HUES64 (cell line): ENCODE results near the gene FOXRED2. TPM values are rescaled to one million over a fixed set of nuclear protein-coding genes. Genes with fewer than 3 reads are reported as not detected.

Experiments used
- H3K27ac ChIP-seq: 2 replicates; pipeline ENCODE4 v1.7.0; 2013; ENCODE audit warnings: low read depth, low read length, inconsistent platforms
- H3K27me3 ChIP-seq: 2 replicates; pipeline ENCODE4 v1.6.1; 2013; ENCODE audit warnings: mild to moderate bottlenecking, low read length; ENCODE audit not compliant: insufficient read depth
- H3K36me3 ChIP-seq: 2 replicates; pipeline ENCODE4 v1.6.1; 2013; ENCODE audit warnings: mild to moderate bottlenecking, low read length; ENCODE audit not compliant: insufficient read depth
- H3K4me1 ChIP-seq: 2 replicates; pipeline ENCODE4 v1.6.1; 2013; ENCODE audit warnings: mild to moderate bottlenecking, low read length, moderate library complexity; ENCODE audit not compliant: insufficient read depth
- H3K4me3 ChIP-seq: 2 replicates; pipeline ENCODE4 v1.5.1; 2013; ENCODE audit warnings: mild to moderate bottlenecking, low read length, moderate library complexity
- H3K9ac ChIP-seq: 2 replicates; pipeline ENCODE4 v1.6.1; 2013; ENCODE audit warnings: mild to moderate bottlenecking, low read depth, low read length
- H3K9me3 ChIP-seq: 2 replicates; pipeline ENCODE4 v1.6.1; 2013; ENCODE audit warnings: low read depth, low read length; ENCODE audit not compliant: insufficient read depth
- WGBS: fragments of 150-250, 120-280 bp; methylation state at CpG from one replicate; pipeline ENCODE4 v1.1.7; 2013; ENCODE audit warnings: missing lambda C conversion rate; 5-methylcytosine and 5-hydroxymethylcytosine counted together
- polyA plus RNA-seq, 2 experiments: library from polyadenylated mRNA; stranded (reverse); fragments of 50-300 nt; gene quantifications; one replicate each; pipeline ENCODE4 v1.2.3, GENCODE V29; 2013

FOXRED2 gene
- 19.4 TPM for polyA plus RNA-seq (2013, experiment 1 of 2)
- polyA plus RNA-seq (2013, experiment 2 of 2) = 22.1 TPM

DNA sequence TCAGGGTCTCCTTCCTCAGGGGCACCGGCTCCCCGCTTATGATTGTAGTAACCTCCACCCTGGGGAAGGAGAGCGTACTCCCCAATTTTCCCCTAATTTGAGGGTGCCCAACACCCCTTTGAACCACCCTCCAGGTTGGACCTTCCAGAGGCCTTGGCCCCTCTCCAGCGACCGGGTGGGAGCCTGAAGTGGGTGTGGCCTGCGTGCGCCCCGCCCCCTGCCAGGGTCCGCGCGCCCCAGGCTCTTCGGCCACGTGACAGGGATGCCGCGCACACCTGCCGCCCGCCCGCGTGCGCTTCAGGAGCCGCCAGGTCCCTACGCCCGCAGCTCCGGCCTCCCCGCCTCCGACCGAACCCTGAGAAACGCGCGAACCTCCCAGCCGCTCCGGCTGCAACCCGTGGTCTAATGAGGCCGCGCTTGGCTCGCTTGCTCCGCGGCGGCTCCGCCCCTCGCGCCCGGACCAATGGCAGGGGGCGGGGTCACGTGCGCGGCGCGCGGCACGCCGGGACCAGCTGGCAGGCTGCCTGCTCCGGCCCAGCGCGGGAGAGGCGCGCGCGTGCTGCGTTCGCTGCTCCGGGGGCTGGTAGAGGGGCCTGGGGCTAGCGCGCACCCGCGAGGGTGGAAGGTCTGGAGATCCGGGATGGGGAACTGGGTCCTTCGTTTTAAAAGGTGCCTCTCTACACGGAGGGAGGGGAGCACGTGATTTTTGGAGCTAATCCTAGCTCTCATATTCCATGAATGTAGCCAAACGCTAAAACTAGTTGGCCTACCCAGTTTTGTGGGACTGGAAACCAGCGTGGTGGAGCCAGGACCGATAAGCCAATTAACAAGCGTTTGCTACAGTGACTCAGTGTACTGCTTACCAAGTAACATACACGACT, at the start of gene FOXRED2:
FOXRED2 (minus strand) TSS at position 404 of the 881 bp plus-strand sequence. CDS start 618 bp downstream, outside the sequence.
- Histone ChIP-seq H3K4me3 (peak within 1 kb of the TSS; percentile 55), H3K4me1 (no peaks in the 10 kb centered on the region), H3K9ac (peak within 1 kb of the TSS; percentile 72), H3K27ac (peak within 1 kb of the TSS; percentile 75; the same call in 1 of the 2 replicates), H3K9me3 (no peaks in the 10 kb centered on the region), H3K36me3 (peaks cover 30% of the 10 kb centered on the region), H3K27me3 (peaks cover 6% of the 10 kb centered on the region)
- 9% methylated on average over 75 of the region's 75 CpGs for WGBS

DNA sequence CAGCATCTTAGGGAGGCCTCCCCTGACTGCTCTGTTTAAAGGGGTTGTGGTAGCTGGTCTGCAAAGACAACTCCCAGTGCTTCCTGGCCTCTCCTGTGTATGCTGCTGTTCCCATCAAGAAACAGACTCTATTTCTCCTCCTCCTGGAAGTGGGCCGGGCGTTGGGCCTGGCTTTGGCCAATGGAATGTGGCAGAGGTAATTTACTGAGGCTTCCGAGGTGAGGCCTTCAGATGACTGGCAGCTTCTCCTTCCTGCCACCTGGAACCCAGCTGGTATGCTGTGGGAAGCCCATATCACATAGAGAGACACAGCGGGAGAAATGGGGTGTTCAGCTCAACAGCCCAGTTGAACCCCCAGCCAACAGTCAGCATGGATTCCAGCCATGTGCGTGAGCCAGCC, 47.3 kb upstream of the FOXRED2 start:
- Histone ChIP-seq H3K36me3 (no peaks in the 10 kb centered on the region), H3K4me1 (0 out of 2 replicates have a peak, but pooled peaks cover 3% of the 10 kb centered on the region), H3K9me3 (no peaks in the 10 kb centered on the region), H3K4me3 (no peak overlapping the region), H3K27me3 (no peaks in the 10 kb centered on the region), H3K27ac (no peak overlapping the region), H3K9ac (no peak overlapping the region)
- WGBS = 76% methylated on average over 5 of the region's 5 CpGs

DNA sequence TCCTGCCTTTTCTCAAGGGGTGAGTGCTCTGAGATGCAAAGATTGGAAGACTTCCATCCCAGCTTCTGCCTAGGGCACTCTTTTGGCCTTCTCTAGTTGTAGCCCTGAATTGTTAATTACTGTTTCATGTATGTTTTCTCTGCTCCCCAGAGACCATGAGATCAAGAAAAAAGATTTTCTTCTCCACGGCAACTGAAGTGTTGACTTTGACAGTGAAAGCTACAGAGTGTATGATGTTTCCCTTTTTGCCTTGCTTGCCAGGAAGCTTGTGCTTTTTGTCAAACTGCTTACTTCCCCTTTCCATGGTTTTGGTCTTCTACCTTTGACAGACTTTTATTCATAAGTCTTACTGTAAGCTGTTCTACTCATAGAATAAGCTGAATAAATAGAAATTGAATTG, 45.4 kb upstream of the FOXRED2 start:
- Histone ChIP-seq H3K4me1 (0 out of 2 replicates have a peak, but pooled peaks cover 5% of the 10 kb centered on the region), H3K4me3 (no peak overlapping the region), H3K27ac (no peak overlapping the region), H3K9me3 (no peaks in the 10 kb centered on the region), H3K9ac (no peak overlapping the region), H3K27me3 (no peaks in the 10 kb centered on the region), H3K36me3 (no peaks in the 10 kb centered on the region)
- 100% methylated on average over 1 of the region's 1 CpG for WGBS

DNA sequence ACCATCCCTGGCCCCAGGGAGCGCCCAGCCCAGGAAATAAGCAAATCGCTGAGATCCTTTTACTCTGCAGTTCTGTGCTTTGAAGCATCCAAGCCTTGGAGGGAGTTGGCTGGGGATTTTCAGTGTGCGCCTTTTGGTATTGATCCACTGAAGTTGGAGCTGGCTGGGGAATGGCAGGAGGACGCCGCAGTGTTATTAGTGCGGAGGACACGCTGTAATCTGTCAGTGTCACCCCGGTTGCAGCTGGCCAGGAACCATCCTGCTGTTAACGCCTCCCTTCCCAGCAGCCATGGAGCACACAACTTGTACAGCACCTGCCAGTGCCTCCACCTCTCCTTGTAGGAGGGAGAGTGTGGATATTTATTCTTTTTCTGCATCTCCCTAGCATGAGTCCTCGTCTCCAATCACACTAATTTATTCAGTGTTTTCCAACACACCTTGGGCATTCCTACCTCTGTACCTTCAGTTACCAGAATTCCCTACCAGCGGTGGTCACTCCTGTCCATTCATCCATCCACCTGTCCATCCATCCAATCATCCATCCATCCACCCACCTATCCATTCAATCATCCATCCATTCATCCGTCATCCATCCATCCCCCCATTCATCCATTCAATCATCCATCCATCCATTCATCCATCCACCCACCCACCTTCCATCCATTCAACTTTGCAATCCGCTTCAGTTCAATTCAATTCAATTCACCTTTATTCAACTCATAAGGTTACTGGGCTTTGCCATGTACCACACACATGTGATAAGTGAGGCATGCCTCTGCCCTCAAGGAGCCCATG, 44.1 kb upstream of the FOXRED2 start:
- no peak overlapping the region for H3K27ac ChIP-seq
- 86% methylated on average over 13 of the region's 13 CpGs for WGBS
- H3K9ac ChIP-seq = no peak overlapping the region; the same call in 1 of the 2 replicates
- H3K27me3 ChIP-seq = no peaks in the 10 kb centered on the region
- no peaks in the 10 kb centered on the region for H3K36me3 ChIP-seq
- no peak overlapping the region for H3K4me3 ChIP-seq
- no peaks in the 10 kb centered on the region for H3K9me3 ChIP-seq
- 0 out of 2 replicates have a peak, but pooled peaks cover 5% of the 10 kb centered on the region for H3K4me1 ChIP-seq

DNA sequence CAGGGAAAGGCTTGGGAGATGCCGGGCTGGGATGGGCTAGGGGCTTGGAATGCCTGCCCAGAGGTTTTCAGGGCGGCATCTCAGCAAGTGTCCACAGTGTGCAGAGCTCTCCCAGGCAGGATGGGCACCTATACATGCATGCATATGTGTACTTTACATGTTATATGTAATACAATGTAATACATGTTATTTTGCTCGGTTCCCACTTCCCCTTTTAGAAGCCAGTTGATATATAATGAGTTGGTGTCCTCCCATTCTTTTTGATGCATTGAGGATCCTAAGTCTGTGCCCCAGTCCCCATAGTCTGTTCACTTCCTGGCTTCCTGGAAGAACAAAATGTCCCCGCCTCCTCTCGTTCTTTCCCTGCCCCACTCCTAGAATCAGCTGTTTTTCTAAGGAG, 42.2 kb upstream of the FOXRED2 start:
- no peak overlapping the region for H3K9ac ChIP-seq
- no peak overlapping the region for H3K27ac ChIP-seq
- H3K4me1 ChIP-seq = 0 out of 2 replicates have a peak, but pooled peaks cover 5% of the 10 kb centered on the region
- no peaks in the 10 kb centered on the region for H3K9me3 ChIP-seq
- WGBS = 70% methylated on average over 5 of the region's 5 CpGs
- H3K27me3 ChIP-seq = no peaks in the 10 kb centered on the region
- H3K36me3 ChIP-seq = no peaks in the 10 kb centered on the region
- no peak overlapping the region for H3K4me3 ChIP-seq

DNA sequence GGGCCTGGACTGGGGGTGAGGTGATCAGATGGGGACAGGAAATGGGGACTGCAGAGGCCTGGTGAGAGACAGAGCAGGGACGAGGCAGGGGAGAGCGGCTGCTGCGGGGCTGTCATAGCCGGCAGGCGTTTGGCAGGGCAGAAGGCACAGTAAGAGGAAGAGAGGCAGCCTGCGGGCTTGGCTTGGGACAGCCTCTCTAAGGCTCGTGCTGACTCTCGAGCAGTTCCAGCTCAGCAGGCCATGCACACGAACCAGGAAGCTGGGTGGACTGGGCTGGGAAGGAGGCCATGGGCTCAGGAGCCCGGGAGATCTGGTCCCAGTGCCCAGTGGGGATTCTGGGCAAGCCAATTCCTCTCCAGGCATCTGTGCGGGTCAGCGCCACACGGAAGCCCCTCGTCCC, 41.8 kb upstream of the FOXRED2 start:
- Histone ChIP-seq H3K4me1 (0 out of 2 replicates have a peak, but pooled peaks cover 5% of the 10 kb centered on the region), H3K27ac (no peak overlapping the region), H3K9ac (no peak overlapping the region), H3K4me3 (no peak overlapping the region), H3K36me3 (no peaks in the 10 kb centered on the region), H3K27me3 (no peaks in the 10 kb centered on the region), H3K9me3 (no peaks in the 10 kb centered on the region)
- 56% methylated on average over 14 of the region's 14 CpGs for WGBS

DNA sequence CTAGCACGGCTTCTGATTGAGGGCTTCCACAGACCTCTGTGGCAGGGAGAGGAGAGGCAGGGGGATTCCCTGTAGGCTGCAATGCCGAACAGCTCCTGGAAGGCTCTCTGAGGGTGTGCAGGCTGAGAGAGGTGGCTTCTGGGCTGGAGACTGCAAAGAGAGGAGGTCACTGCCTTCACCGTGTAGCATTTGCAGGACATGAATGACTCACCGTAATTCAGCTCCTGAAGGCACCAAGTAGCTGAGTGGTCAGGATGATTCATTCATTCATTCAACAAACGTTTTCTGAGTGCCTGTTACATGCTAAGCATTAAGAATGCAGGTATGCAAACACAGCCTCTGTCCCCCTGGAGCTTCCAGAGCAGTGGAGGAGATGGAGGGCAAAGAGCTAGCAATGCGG, 40.1 kb upstream of the FOXRED2 start:
- no peaks in the 10 kb centered on the region for H3K9me3 ChIP-seq
- WGBS = 61% methylated on average over 6 of the region's 6 CpGs
- no peak overlapping the region for H3K9ac ChIP-seq
- H3K27me3 ChIP-seq = no peaks in the 10 kb centered on the region
- H3K4me3 ChIP-seq = no peak overlapping the region
- H3K36me3 ChIP-seq = no peaks in the 10 kb centered on the region
- no peak overlapping the region for H3K27ac ChIP-seq
- H3K4me1 ChIP-seq = 0 out of 2 replicates have a peak, but pooled peaks cover 5% of the 10 kb centered on the region

DNA sequence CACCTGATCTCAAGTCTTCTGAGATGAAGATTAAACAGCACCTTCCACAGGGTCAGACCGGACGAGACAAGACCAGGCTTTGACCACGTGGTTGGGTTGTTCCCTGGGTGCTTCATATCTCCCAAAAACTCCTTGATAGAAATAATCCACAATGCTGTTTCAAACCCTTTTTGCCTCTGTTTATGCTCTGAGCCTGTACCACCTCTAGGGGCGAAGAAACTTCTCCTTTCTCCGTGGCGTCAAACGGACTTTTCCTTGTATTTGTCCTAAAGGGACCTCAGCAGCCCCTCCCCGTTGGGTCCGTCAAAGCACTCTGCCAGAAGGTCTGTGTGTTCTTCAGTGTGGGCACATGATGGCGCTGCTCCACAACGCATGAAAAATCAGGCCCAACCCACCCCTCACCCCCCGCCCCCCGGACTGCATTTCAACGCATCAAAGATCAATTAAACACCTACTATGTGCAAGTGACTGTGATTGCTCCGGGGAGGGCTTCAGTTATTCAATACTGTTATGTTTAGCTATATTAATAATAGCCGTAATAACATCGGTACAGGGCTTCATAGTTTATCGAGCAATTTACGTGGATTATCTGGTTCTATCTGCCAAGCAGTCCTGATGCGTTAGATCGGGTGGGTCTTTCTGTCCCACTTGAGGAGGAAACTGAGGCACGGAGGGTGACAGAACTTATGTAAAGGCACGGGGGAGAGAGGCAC, 39.4 kb upstream of the FOXRED2 start:
- no peak overlapping the region for H3K27ac ChIP-seq
- no peak overlapping the region for H3K4me3 ChIP-seq
- WGBS = 40% methylated on average over 20 of the region's 23 CpGs
- no peaks in the 10 kb centered on the region for H3K36me3 ChIP-seq
- no peaks in the 10 kb centered on the region for H3K9me3 ChIP-seq
- H3K27me3 ChIP-seq = no peaks in the 10 kb centered on the region
- 0 out of 2 replicates have a peak, but pooled peaks cover 5% of the 10 kb centered on the region for H3K4me1 ChIP-seq
- H3K9ac ChIP-seq = no peak overlapping the region

DNA sequence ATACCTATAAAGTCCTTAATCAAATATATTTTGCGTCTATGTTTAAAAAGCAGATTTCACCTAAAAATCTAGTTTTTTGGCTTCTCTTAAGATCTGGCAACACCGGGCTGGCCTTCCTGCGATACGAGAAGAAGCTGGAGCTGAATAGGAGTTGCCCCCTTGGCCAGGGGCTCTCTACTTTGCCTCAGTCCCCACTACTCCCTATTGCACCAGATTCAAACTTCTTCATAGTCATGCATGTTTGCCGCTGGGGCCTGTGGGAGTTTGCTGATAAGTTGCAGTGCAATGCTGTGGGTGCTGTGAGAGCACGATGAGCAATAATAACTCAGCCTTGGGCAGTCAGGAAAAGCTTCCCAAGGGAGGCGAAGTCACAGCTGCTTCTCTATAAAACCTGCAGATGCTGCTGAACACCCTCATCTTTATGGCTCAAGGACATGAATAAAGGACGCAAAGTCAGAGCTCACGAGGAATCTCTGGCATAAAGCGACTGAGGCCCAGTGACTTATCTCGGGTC, 37.3 kb upstream of the FOXRED2 start:
- Histone ChIP-seq H3K27me3 (no peaks in the 10 kb centered on the region), H3K36me3 (no peaks in the 10 kb centered on the region), H3K4me1 (0 out of 2 replicates have a peak, but pooled peaks cover 3% of the 10 kb centered on the region), H3K27ac (no peak overlapping the region), H3K9ac (no peak overlapping the region), H3K4me3 (no peak overlapping the region), H3K9me3 (no peaks in the 10 kb centered on the region)
- WGBS = 90% methylated on average over 11 of the region's 11 CpGs

DNA sequence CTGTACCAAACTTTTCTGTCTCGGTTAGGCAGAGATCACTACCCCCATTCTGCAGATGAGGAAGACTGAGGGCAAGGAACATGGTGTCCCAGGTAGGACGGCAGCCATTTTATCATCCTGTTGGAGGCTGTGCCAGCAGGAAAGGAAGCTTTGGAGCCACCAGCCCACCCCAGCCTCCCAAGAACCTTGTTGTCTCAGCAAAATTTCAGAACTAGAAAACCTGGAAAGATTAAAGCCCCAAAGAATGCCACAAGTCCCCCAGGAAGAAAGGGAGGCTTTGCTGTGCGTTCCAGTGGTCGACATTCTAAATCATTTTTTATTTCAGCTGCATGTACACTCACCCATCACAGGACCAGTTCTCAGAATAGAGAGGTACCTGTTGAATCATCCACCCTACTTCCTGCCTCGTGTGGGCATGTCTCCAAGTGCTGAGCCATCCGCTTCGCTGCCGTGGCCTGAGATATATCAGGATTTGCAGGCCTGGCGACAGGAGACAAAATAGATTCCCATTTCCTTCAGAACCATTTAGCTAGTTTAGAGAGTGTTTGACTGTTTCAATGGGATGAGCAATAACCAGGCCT, 35.1 kb upstream of the FOXRED2 start:
- Histone ChIP-seq H3K27ac (no peak overlapping the region), H3K4me3 (no peak overlapping the region), H3K36me3 (no peaks in the 10 kb centered on the region), H3K9ac (no peak overlapping the region), H3K9me3 (no peaks in the 10 kb centered on the region), H3K27me3 (no peaks in the 10 kb centered on the region), H3K4me1 (no peaks in the 10 kb centered on the region)
- 93% methylated on average over 9 of the region's 9 CpGs for WGBS
